AG04449 (cell line): Measurements from ENCODE around the gene TM4SF1.

Experiments used
- CTCF ChIA-PET: fragments of 350-600 bp; formaldehyde crosslinking; extraction: SDS; loops from one replicate; lab custom pipeline; 2021; ENCODE audit warnings: antibody characterized with exemption; lab: Yijun Ruan, JAX
- POLR2A ChIA-PET: fragments of 400-600, 350-600 bp; formaldehyde crosslinking; extraction: SDS; loops from one replicate; lab custom pipeline; 2020; ENCODE audit warnings: antibody characterized with exemption, inconsistent platforms; lab: Yijun Ruan, JAX
- DNase-seq: peaks from one replicate; pipeline ENCODE4 v3.0.0-alpha.2; 2010; ENCODE audit warnings: low read depth, low spot score
- H3K4me3 ChIP-seq: 2 replicates; pipeline ENCODE4 v1.5.1; 2011; ENCODE audit warnings: low read depth, mild to moderate bottlenecking, control low read depth, low read length
- CTCF ChIP-seq: IDR thresholded peaks from one replicate; pipeline ENCODE4 v1.5.1; 2011; ENCODE audit warnings: mild to moderate bottlenecking, moderate library complexity, low read length, control low read depth, inconsistent platforms; ENCODE audit not compliant: insufficient read depth; ENCODE audit errors: missing control alignments

Gene TM4SF1

GRCh38 chr3:149385617-149386298, 8.3 kb upstream of the TM4SF1 start:
- TF ChIP-seq CTCF = no peak
- POLR2A ChIA-PET = no interaction called here
- no peak overlapping the region for H3K4me3 ChIP-seq
- DNase-seq = no peak
- CTCF ChIA-PET = interaction anchor here (1.2 kb wide), 2 partner anchors 11 to 127 kb away, joined by 3 read pairs; no protein-coding TSS in a partner anchor

- ChIA-PET POLR2A (no interaction called here), CTCF (interaction anchor here (0.8 to 1.2 kb wide), 4 partner anchors 10 to 128 kb away, joined by 3 to 4 read pairs (median 3); no protein-coding TSS in a partner anchor)
- H3K4me3 ChIP-seq = no peak overlapping the region
- no peak for TF ChIP-seq CTCF
- no peak for DNase-seq
Measured at GRCh38 chr3:149384911-149385321, 7.5 kb upstream of the TM4SF1 start.

GRCh38 chr3:149384167-149384566, 6.7 kb upstream of the TM4SF1 start:
- DNase-seq = no peak
- H3K4me3 ChIP-seq = no peak overlapping the region
- CTCF ChIA-PET = interaction anchor here (0.8 to 1.2 kb wide), 5 partner anchors 10 to 128 kb away, joined by 3 to 4 read pairs (median 3); no protein-coding TSS in a partner anchor
- no peak for TF ChIP-seq CTCF
- POLR2A ChIA-PET = no interaction called here

GRCh38 chr3:149383703-149384102, 6.3 kb upstream of the TM4SF1 start:
- no peak overlapping the region for H3K4me3 ChIP-seq
- ChIA-PET POLR2A (no interaction called here), CTCF (interaction anchor here (1.2 kb wide), 1 partner anchor 112 kb away, joined by 3 read pairs; no protein-coding TSS in a partner anchor)
- TF ChIP-seq CTCF = no peak
- no peak for DNase-seq

GRCh38 chr3:149382518-149382917, 5.1 kb upstream of the TM4SF1 start:
- ChIA-PET CTCF (interaction anchor here (0.7 to 1.5 kb wide), 5 partner anchors 9 to 106 kb away, joined by 3 to 4 read pairs (median 3); no protein-coding TSS in a partner anchor), POLR2A (no interaction called here)
- DNase-seq = no peak
- H3K4me3 ChIP-seq = no peak overlapping the region
- no peak for TF ChIP-seq CTCF

GRCh38 chr3:149382101-149382467, 4.6 kb upstream of the TM4SF1 start:
- ChIA-PET POLR2A (no interaction called here), CTCF (interaction anchor here (0.7 to 1.5 kb wide), 5 partner anchors 9 to 106 kb away, joined by 3 to 4 read pairs (median 3); no protein-coding TSS in a partner anchor)
- no peak for DNase-seq
- no peak overlapping the region for H3K4me3 ChIP-seq
- TF ChIP-seq CTCF = no peak
